Right hindlimb (tissue), 1 donor: ENCODE measurements around the gene TBXA2R.
A peak's percentile ranks its signal among the peaks of the same experiment; 100 is the strongest.
"Not testable (repeated sequence)": the region's sequence is repeated elsewhere in the genome, so short reads cannot be mapped to it uniquely, and the experiment has no call there.

ENCODE experiments used
- DNase-seq: peaks from one replicate; pipeline ENCODE4 v3.0.0-alpha.2; 2018

TBXA2R gene

GRCh38 chr19:3638208-3639193 is 31.8 kb upstream of the TBXA2R start:
- DNase-seq = no peak

- DNase-seq = no peak
Observed at GRCh38 chr19:3637621-3638020, 30.9 kb upstream of the TBXA2R start.

GRCh38 chr19:3636962-3637361 is 30.3 kb upstream of the TBXA2R start:
- DNase-seq = no peak

- DNase-seq = no peak
Observed at GRCh38 chr19:3636506-3636905, 29.8 kb upstream of the TBXA2R start.

DNA sequence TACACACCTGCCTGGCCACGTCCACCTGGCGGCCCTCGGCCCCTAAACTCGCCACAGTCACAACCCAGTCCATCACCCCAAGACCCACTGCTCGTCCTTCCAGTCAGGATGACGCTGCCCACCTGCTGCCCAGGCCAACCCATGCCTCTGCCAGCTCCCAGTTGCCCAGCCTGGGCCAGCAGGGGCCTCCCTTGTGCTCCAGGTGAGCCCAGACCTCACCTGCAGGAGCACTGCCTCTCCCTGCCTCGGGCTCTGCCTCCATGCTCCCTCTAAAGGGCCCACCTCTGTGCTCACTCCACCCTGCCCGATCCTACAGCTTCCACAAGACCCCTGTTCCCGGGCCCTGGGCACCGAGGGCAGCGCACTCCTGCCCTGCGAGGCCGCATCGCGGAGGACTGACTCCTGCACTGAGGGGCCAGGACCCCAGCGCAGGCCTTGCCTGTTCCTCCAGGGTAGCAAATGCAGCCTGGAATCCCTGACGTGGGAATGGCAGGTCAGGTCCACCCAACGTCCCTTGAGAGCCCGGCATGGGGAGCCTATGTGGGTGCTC is 27.9 kb upstream of the TBXA2R start:
- DNase-seq = no peak

DNA sequence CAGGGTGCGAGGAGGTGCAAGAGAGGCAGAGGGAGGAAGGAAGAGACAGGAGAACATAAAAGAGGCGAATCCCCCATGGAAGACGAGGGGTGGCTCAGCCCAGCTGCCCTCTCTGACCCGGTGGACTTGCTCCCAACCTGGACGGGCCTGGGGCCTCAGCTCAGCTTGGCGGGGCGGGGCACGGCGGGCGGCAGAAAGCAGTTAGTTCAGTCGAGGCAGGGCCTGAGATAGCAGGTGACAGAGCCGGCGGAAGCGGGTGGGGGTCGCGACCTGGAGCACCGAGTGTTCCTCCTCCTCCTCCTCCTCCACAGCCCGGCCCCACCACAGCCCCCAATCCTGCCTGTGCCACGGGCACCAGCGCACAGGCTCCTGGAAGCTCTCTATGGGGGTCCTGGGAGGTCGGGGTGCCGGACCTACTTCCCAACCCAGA is 26.9 kb upstream of the TBXA2R start:
- no peak for DNase-seq

- no peak for DNase-seq
Observed at GRCh38 chr19:3632739-3633558, 26.3 kb upstream of the TBXA2R start.

- no peak for DNase-seq
Observed at GRCh38 chr19:3632098-3632497, 25.4 kb upstream of the TBXA2R start.

GRCh38 chr19:3631053-3631861 is 24.6 kb upstream of the TBXA2R start:
- DNase-seq = no peak

GRCh38 chr19:3628766-3629165 is 22.1 kb upstream of the TBXA2R start:
- DNase-seq = not testable (repeated sequence)

GRCh38 chr19:3627351-3627723 is 20.7 kb upstream of the TBXA2R start:
- no peak for DNase-seq

DNA sequence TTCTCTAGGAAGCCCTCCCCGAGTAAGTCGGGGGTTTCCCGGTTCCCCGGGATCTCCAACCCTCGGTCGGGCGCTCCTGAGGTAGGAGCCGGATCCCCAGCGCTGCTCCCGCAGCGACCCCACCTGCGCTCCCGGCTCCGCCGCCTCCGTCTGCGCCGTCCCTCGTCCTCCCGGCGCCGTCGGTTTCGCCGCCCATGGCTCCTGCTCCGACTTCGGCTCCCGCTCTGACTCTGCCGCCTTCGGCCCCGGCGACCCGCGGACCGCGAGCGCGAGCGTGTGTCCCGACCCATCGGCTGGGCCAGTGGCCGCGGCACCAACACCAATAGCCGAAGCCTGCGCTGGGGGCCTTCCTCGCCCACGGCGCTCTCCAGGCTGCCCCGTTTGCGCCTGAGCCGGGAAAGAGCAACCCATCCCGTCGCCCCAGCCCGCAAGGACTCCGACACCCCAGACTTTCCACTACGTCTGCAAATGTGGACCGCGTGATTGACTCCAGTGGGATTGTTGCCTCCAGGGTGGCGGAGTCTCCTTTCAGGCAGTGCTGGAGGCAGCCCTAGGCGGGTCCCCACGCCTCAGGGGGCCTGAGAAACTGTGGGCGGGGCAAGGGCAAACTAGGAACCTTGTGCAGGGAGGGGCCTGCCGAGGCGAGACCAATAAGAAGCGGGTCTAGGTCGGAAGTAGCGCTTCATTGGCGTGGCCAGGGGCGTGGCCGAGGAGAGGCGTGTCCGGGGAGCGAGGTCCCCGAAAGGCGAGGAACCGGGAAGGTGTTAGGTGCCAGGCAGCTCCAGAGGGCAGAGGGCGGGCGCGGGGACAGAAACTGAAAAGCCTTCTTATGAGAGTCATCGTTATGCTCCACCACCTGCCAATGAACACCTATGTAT is 20.0 kb upstream of the TBXA2R start, which contains the start of gene CACTIN:
Gene CACTIN, minus strand, starts transcription at position 318 of the 878 bp plus-strand sequence. Its CDS starts 28 bp downstream, at position 290.
- peak; percentile 98 for DNase-seq

- DNase-seq = no peak
Observed at GRCh38 chr19:3625996-3626472, 19.4 kb upstream of the TBXA2R start.

GRCh38 chr19:3623716-3624115 is 17.0 kb upstream of the TBXA2R start:
- DNase-seq = no peak

DNA sequence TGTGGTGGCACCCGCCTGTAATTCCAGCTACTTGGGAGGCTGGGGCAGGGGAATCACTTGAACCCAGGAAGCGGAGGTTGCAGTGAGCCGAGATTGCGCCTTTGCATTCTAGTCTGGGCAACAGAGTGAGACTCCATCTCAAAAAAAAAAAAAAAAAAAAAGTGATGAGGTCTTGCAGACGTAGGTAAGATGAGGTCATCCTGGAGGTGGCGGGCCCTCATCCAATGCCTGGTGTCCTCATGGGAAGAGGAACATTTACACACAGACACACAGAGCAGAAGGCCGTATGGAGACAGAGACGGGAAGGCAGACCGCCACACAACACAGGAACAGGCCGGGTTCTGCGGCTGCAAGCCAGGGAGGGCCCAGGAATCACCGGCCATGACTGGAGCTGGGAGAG is 15.5 kb upstream of the TBXA2R start:
- DNase-seq = no peak

DNA sequence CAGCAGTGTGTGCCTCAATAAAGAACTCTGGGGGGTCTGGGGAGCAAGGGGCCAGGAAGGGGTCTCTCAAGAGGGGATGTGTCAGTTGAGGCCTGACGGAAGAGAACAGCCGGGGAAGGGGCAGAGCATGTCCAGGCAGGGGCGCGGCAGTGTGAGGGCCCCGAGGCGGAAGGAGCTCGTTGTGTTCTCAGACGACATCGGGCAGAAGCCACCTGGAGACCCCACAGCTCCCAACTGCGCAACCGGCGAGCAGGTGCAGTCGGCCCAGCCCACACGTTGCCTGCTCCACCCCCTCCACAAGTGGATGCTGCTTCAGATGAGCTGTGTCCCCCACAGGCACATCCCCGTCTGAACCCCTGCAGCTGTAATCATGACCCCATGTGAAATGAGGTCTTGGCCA is 15.0 kb upstream of the TBXA2R start:
- no peak for DNase-seq

- DNase-seq = no peak
Observed at GRCh38 chr19:3620817-3621547, 14.3 kb upstream of the TBXA2R start.

- DNase-seq = no peak
Observed at GRCh38 chr19:3620145-3620816, 13.6 kb upstream of the TBXA2R start.

DNA sequence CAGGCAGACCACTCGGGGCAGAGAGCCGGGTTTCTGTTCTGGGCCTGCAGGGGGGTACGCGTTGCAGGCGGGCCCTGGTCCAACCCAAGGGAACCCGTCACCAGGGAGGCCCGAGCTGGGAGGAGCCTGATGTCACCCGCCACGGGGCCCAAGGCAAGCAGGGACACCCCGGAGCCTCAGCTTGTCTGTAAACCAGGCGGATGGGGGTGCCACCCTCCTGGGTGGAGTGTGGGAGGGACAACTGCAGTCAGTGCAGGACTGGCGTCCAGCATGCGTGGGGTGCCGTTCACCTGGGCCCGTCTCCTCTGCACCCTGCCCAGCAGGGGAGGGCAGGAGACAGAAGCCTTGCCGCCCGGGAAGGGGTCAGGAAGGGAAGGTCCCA is 12.9 kb upstream of the TBXA2R start:
- DNase-seq = no peak
